GM21423 (cell line): ENCODE data around the gene IGFALS.

ENCODE experiments used
- ATAC-seq: cut with Tn5 transposase; IDR thresholded peaks from one replicate; pipeline ENCODE4 v1.9.1; 2021; ENCODE audit warnings: mild to moderate bottlenecking, moderate library complexity; ENCODE audit not compliant: unreplicated experiment

IGFALS gene

DNA sequence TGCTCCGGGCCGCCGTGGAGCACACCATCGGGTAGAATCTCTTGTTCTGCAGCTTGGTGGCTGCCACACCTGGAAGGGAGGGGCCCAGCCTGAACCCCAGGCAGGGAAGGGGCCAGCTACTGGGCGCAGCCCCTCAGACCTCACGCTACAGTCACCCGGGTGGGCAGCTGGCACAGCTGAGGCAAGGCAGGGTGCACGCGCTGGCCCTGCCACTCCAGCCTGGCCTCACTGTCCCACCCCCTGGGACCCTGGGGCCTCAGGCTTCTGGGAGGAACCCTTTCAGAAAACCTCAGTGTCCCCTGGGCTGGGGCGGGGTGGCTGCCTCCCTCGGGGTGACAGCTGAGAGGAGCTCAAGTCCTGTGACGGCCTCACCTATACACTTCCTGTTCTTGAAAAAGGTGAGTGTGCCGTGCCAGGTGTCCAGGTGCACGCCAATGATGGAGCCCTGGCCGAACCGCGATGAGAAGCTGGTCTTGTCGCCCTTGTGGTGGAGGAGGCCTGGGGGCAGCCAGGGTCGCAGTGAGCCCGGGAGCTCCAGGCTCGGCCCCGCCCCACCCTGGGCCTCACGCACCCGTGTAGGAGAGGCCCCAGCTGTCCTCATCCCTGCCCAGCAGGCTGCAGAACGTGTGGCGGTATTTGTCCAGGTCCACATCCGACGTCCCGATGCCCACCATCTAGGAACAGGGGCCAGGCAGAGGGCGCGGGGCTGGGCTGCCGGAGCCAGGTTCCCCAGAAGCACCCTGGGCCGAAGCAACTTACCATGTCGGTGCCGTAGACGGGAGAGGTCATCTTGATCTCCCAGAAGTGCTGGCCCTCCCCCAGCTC, 15.9 kb downstream of the IGFALS start:
- ATAC-seq, result no peak

DNA sequence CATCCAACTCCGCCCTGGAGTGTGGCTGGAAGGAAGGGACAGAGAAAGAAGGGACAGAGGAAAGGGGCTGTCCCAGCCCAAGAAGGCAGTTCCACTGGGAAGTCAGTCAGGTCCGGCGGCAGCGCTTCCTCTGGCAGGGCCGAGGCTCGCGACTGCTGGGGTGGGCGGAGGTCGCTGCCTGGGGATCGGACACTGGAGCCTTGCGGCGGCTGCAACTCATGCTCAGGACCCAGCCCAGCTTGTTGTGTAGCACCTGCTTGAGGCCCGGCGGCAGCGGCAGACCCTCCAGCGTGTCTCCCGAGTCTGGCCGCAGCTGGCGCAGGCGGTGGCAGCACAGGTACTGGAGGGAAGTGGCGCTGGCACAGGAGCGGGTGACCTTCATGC, 16.5 kb downstream of the IGFALS start:
- no peak for ATAC-seq

DNA sequence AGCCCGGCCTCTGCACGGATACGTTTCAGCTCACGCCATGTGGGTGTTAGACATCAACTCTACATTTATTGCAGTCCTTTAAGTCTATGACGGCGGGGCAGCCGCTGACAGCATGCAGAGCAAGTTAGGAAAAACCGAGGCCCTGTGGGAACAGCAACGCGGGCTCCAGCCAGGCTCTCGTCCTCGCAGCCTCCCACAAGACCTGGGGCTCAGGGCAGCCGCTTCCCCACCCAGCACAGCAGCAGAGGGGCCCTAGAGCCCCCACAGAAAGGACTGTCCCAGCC, 16.9 kb downstream of the IGFALS start:
- ATAC-seq, result no peak

DNA sequence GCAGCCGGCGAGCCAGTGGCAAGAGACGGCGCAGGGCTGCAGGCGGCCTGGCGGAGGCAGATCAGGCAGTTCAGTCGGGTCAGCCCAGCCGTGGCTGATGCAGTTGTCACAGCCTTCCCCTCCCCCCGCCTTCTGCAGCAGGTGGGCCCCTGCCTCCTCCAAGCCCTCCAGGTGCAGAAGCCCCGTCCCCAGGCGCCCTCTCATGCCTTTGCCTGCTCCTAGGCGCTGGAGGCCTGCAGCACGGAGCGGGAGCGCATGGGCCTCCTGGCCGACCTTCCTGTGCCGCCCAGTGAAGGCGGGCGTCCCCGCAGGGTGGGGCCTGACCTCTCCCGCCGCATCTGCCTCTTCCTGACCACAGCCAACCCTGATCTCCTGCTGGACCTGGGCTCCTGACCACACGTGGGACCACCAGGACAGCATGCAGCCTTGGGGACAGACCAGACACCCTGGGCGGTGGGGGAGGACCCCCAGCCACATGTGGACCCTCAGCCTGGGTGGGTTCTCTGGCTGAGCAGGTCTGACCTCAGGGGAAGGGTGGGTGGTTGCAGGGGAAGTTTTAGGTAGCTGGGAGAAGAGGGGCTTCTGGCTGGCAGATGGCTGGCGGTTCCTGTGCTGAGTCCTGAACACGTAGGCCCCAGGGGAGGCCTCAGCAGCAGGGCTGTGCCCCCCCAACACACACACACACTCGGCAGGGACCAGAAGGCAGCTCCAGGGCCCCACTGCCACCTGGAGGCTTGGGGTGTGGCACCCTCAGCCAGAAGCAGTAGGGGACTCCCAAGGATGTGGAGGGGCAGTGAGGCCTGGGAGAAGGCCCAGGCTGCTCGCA, 17.4 kb downstream of the IGFALS start:
- ATAC-seq, result no peak

DNA sequence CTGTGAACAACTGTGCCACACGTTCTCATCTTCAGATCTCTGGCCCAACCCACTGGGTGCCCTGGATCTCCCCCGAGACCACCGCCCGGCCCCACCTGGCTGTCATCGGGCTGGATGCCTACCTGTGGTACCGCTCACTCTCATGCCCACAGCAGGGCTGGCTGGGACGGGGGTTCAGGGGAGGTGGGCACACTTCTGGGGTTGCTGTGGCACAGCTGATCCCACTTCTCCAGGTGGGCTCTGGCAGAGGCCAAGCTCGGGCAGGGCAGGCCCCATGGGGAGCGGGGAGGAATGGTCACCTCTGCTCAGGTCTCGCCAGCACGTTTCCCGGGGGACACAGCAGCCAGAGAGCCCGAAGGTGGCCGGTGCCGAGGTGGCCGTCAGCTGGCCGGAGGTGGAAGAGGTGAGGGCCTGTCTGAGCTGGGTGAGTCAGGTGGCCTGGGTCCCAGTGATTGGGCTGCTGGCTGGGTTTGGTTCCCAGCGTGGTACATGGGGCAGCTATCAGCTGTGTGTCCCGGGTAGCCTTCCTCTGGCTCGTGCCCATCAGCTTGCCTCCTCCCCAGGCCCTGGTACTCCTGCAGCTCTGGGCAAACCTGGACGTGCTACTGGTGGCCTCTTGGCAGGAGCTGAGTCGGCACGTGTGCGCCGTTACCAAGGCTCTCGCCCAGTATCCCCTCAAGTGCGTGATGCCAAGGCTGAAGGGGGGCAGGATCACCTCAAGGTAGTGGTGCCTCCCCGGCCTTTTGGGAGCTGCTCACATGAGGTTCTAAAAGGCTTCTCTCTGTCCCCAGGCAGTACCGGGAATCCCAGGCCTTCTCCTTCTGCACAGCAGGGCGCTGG, 18.3 kb downstream of the IGFALS start:
- no peak for ATAC-seq

DNA sequence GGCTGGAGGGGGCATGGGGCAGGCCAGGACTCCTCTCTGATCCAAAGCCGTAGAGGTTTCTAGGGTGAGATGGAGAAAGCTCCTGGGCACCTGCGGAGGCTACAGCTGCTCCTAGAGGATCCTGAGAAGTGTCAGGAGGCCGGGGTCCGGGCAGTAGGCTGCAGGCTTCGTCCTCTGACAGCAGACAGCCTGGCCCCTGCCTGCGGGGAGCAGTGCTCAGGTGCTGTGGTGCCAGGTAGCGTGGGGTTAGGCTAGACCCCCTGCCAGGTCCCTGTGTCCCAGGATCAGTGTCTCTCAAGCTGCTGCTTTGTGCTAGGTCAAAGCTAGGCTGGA, 19.1 kb downstream of the IGFALS start:
- ATAC-seq, result no peak

DNA sequence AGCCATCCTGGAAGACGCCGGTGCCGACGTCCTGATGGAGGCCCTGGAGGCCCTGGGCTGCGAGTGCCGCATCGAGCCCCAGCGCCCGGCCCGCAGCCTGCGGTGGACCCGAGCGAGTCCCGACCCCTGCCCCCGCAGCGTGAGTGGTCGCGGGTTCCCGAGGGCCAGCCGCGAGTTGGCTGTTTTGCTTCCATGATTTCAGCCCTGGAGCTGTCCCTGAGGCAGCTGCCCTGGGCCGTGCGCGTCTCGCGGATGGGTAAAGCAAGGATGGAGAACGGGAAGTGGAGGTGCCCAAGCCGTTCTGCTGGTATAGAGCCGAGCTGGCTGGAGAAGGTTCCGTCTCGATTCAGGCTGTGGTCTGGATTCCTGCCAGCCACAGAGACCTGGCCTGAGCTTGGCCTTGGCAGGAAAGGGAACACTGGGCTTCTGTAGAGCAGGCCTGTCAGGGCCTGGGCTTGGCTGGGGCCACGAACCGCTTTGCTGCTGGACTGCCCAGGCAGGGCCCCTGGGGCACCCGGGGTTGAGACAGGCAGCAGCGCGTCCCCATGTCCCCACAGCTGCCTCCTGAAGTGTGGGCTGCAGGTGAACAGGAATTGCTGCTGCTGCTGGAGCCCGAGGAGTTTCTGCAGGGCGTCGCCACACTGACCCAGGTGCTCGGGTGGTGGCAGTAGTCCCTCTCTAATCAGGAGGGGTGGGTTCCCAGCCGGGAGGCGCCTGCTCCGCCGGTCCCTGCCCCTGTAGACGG, 19.6 kb downstream of the IGFALS start:
- ATAC-seq, result no peak

DNA sequence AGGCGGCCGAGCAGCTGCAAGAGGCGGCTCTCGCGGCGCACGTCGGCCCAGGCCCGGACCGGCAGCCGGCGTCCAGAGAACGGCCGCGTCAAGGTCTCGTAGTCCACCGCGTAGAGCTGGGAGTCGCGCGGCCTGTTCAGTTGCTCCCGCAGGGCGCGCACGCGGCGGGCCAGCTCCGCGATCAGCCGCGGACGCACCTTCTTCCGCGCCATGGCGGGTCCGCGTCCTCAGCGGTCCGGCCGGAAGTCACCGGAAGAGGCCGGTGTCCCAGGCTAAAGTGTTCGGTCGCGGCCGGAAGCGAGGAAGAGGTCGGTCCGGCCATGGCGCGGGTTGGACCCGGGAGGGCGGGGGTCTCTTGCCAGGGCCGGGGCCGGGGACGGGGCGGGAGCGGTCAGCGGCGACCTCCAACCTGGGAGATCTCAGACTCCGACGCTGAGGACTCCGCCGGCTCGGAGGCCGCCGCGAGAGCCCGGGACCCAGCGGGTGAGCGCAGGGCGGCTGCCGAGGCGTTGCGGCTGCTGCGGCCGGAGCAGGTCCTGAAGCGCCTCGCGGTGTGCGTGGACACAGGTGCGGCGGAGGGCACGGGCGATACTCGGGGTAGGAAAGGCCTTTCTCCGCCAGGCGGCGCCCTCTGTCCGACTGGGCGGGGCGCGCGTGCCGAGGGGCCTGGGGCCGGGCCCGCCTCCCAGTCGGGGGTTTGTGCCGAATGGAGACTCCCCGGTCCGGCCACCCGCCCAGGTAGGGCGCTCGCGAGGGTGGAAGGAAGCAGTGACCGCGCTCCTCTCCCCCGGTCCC, 20.4 kb downstream of the IGFALS start, which contains the start of gene MRPS34:
Gene MRPS34, minus strand, starts transcription at position 227 of the 795 bp plus-strand sequence. Its CDS starts 15 bp downstream, at position 212.
- peak; percentile 40 for ATAC-seq

DNA sequence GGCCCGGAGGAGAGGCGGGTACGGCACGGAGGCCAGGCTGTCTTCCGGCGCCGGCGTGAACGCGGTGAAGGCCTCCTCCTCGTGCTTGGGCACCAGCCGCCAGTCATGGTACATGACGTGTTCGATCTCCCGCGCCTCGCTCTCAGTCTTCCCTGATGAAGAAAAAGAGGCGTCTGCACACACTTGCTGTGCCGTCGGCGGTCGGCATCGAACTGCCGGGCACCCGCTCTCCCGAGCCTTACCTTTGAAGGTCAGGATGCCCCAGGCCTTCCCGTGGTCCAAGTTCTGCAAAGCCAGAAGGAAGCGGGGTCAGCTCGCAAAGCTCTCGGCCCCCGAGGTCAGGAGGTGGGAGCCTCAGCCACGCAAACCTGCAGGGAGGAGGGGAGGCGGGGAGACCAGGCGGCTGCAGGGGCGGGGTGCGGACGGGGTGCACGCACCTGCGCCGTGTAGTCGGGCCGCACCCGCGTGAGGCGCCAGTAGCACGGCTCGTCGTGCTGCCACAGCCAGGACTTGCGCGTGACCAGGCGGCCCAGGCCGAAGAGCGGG, 21.1 kb downstream of the IGFALS start, which contains the start of gene EME2:
Gene EME2, plus strand, starts transcription at position 449 of the 546 bp plus-strand sequence. CDS start 418 bp downstream, outside the sequence.
- peak; percentile 10 for ATAC-seq

DNA sequence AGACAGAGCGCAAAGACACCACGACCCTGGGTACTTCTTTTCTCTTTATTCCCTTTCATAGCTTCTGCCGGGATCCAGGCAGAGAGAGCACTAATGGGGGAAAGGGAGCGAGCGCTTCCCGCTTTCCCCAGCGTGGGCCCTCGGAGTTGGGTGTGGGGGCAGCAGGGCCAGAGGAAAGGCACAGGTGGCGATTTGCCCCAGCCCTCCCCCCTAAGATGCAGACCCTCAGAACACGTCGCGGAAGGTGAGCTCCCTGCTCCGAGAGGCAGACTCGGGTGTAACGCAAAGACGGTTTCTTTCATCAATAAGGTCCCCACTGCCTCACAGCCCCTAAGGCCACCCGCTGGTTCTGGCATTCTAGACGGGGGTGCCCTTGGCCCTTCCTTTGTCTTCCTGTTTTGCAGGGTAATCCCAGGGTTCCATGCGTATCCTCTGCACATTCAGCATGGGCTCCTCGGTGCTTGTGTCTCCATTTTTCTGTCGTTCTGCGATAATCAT, 21.6 kb downstream of the IGFALS start:
- no peak for ATAC-seq

DNA sequence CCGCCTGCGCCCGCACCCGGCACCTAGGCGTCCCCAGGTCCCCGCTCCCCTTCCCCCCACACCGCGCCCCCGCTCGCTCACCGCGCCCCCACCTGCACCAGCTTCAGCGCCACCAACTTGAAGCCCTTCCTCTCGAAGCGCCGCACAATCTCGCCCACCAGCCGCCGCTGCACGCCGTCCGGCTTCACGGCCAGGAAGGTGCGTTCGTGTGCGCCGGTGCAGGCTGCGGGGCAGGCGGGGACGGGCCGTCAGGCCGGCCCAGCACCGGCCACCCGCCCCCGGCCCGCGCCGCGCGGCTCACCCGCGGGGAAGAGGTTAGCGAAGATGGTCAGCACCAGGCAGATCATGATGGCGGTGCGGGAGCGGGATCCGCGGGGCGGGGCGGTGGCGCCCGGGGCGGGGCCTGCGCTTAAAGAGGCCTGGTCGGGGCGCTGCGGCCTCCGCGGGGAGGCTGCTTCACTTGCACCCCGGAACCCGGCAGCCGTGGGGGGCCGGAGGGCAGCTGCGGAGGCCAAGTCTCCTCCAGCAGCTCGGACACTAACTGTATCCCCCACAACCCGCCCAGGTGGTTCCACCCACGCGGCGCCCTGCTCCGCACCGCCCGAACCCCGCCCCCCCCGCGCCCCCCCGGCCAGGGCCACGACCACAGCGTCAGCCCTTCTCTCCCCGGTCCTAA, 22.2 kb downstream of the IGFALS start, which contains the start of gene NME3:
Gene NME3, minus strand, starts transcription at position 356 of the 676 bp plus-strand sequence. Its CDS starts 9 bp downstream, at position 347.
- peak; percentile 24 for ATAC-seq

DNA sequence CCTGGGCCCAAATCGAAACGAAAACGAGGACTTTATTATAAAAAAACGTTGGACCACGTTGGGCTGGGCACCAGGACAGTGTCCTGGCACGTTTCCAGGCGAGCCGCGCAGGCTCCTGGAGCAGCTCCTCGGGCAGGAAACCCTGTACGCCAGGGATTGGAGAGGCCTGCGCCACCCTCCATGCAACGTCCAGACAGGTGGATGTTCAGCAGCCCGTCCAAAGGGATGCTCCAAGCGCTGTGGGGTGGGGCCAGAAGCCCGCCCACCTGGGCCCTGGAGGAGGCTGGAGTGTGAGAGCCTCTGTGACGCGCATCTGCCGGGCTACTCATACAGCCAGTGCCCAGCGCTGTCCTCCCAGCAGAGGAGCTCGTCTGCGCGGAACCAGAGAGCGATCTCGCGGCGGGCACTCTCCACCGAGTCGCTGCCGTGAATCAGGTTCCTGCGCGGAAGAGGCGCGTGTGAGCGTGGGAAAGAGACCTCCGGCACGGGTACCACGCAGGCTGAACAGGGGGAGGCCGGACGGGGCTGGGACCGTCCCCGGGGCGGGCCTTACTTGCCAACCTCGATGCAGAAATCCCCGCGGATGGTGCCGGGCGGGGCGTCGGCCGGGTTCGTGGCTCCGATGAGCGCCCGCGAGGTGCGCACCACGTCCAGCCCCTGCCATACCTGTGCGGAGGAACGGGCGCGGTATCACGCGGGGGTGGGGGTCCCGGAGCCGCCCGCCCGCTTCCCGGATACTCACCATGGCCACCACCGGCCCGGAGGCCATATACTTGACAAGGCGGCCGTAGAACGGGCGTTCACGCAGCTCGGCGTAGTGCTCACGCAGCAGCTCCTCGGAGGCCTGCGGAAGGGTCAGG, 22.9 kb downstream of the IGFALS start:
- ATAC-seq, result no peak

DNA sequence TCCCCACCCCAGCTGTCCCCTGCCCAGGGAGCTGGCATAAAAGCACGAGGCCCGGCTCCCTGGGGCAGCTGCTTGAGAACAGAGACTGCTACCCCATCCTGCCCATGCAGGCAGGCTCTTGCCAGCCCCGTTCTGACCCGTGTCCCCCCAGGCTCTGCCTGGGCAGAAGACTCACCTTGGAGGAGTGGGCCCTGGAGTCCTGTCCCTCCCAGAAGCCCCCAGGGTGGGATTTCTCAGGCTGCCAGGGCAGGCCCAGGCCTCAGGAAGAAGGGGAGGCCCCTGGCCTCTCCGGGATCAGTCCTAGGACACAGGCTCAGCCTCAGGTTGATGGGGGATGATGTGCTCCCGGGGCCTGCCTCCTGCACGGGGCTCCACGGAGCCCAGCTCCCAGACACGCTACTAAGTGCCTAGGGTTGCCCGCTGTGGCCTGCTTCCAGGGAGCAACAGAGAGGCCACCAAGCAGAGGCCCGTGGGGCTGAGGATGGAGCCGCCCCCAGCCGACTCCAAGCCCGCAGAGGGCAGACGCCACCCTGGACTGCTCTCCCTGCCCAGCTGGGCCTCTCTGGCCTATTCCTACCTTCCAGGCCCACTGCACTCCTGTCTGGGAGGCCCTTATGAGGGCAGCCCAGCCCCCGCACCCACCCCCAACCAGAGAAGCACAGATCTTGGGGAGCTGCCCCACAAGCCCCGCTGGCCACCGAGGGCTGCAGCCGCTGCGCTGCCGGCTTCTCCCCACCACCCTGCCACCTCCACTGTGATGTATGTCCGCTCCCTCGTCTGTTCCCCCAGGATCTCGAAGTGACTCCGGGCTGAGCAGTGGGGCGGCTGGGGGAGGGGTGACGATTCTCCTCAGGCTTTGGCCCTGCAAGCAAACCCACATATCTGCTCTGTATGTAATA, 23.9 kb downstream of the IGFALS start:
- ATAC-seq, result no peak

DNA sequence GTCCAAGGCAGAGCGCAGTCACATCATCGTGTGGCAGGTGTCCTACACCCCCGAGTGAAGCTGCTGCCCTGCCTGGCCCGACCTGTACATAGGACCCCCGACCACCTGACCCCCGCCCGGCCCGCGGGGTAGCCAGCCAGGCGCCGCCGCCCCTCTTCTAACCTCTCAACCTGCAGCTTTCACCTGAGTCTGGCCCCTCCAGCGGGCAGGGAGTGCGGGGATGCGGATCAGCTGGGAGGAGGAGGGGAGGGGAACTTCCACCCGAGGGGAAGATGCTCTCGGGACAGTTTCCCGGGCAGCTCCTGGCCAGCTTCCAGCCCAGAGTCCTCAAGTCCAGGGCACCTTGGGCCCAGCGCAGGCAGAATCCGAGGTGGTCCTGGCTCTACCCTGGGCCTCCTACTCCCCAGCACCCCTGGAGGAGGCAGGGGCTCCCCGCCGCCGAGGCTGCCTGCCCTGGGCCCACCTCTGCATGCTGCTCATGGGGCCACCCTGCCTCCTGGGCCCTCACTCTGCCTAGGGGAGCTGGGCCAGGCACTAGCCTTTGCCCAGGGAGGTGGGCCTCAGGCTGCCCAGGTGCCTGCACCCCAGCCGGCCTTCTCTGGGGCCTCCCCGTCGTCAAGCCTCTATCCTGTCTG, 24.6 kb downstream of the IGFALS start:
- ATAC-seq, result no peak

DNA sequence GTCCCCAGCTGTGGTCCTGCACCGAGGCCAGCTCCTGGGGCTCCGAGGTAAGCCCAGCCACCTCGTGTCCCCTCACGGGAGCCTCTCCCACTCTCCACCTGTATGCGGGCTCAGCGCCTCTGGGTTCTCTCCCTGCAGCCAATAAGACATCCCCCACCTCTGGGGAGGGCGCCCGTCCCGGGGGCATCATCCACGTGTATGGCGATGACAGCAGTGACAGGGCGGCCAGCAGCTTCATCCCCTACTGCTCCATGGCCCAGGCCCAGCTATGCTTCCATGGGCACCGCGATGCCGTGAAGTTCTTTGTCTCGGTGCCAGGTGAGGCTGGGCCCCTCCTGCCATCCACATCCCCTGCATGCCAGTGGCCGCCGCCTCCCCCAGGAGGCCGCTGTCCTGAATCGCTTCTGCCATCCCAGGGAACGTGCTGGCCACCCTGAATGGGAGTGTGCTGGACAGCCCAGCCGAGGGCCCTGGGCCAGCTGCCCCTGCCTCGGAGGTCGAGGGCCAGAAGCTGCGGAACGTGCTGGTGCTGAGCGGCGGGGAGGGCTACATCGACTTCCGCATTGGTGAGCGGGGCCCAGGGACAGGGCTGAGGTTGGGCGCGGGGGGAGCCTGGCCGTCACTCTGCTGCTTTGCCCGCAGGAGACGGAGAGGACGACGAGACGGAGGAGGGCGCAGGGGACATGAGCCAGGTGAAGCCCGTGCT, 25.3 kb downstream of the IGFALS start:
- ATAC-seq, result no peak
